K562 (cell line): Measurements from ENCODE around the gene KCNK18.

Experiments used
- CBX8 ChIP-seq: fragments of 200-600 bp; sonication (generic); IDR thresholded peaks from 2 replicates; pipeline ENCODE4 v1.6.1; 2012; ENCODE audit warnings: borderline replicate concordance, mixed run types, low read depth, mild to moderate bottlenecking, moderate library complexity, mixed read lengths, low read length, control low read depth, inconsistent platforms; ENCODE audit not compliant: poor library complexity, severe bottlenecking; ENCODE audit errors: extremely low read depth
- E2F6 ChIP-seq, 2 experiments: IDR thresholded peaks; 2 replicates each; pipeline ENCODE4 v1.6.1; 2011; ENCODE audit warnings: borderline replicate concordance in 1 of 2, control low read depth in 1 of 2, low read depth in 1 of 2, low read length in 1 of 2, mild to moderate bottlenecking in 1 of 2, mixed read lengths in 1 of 2, moderate library complexity in 1 of 2; ENCODE audit not compliant: insufficient read depth in 1 of 2, insufficient read length in 1 of 2, poor library complexity in 1 of 2, severe bottlenecking in 1 of 2; ENCODE audit errors: extremely low read depth in 1 of 2
- GATAD2A ChIP-seq: fragments of 450-650 bp; IDR thresholded peaks from 2 replicates; pipeline ENCODE4 v1.6.1; 2017
- MAFK ChIP-seq: IDR thresholded peaks from 2 replicates; pipeline ENCODE4 v1.6.1; 2011; ENCODE audit warnings: low read length, improper control_type of control experiment
- RFX5 ChIP-seq: IDR thresholded peaks from 2 replicates; pipeline ENCODE4 v1.6.1; 2011; ENCODE audit warnings: low read depth, mild to moderate bottlenecking, improper control_type of control experiment, low read length
- SNAPC5 ChIP-seq: fragments of 250-450 bp; sonication (Bioruptor Pico); IDR thresholded peaks from 2 replicates; pipeline ENCODE4 v1.8.0; 2021; ENCODE audit warnings: moderate library complexity, mild to moderate bottlenecking, inconsistent platforms
- ZBTB7A ChIP-seq: IDR thresholded peaks from 2 replicates; pipeline ENCODE4 v1.6.1; 2011; ENCODE audit warnings: low read depth, mild to moderate bottlenecking, low read length, moderate library complexity, borderline replicate concordance; ENCODE audit not compliant: control insufficient read depth
- TF ChIP-seq, protein P1 (sequence below): sonication (generic); formaldehyde crosslinking; IDR thresholded peaks from 2 replicates; pipeline ENCODE4 v1.8.0; 2022; ENCODE audit warnings: mild to moderate bottlenecking, low read depth, missing genetic modification reagents

- TF ChIP-seq E2F6 (IDR thresholded peaks at IDR 0.05; ENCODE audit: borderline replicate concordance in 1 of 2, extremely low read depth in 1 of 2, insufficient read depth in 1 of 2, insufficient read length in 1 of 2, low read depth in 1 of 2, low read length in 1 of 2, poor library complexity in 1 of 2, severe bottlenecking in 1 of 2) = no peak
- no peak for TF ChIP-seq CBX8
- no peak for TF ChIP-seq MAFK
- TF ChIP-seq RFX5 = no peak
- no peak for TF ChIP-seq GATAD2A
- no peak for TF ChIP-seq ZBTB7A
- no peak for TF ChIP-seq SNAPC5 (CRISPR knock-in tag)
- TF ChIP-seq, protein P1, sequence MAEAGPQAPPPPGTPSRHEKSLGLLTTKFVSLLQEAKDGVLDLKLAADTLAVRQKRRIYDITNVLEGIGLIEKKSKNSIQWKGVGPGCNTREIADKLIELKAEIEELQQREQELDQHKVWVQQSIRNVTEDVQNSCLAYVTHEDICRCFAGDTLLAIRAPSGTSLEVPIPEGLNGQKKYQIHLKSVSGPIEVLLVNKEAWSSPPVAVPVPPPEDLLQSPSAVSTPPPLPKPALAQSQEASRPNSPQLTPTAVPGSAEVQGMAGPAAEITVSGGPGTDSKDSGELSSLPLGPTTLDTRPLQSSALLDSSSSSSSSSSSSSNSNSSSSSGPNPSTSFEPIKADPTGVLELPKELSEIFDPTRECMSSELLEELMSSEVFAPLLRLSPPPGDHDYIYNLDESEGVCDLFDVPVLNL = no peak
These were observed 29.3 kb upstream of the KCNK18 start for GRCh38 chr10:117167789-117168674.
